Stimulated activated CD8-positive, alpha-beta memory T cell treated with anti-CD3 and anti-CD28 coated beads, Interleukin-2, amount 100 ng/mL, for 48 hours (primary cell): ENCODE results near the gene GATAD2B.

Source experiments
- DNase-seq, 2 donors: peaks; one replicate each; pipeline ENCODE4 v3.0.0-alpha.2; 2020; ENCODE audit warnings: low read depth in 2 of 2

Gene GATAD2B

GRCh38 chr1:153951801-153952200, 29.0 kb upstream of the GATAD2B start:
- no peak for DNase-seq

GRCh38 chr1:153951183-153951582, 28.4 kb upstream of the GATAD2B start:
- no peak for DNase-seq

- peak; percentile 61 to 72 for DNase-seq
Measured at GRCh38 chr1:153946622-153947241, 24.0 kb upstream of the GATAD2B start, which contains the start of gene DENND4B. Gene DENND4B, minus strand, starts transcription at chr1:153946718. Its CDS starts 2,344 bp downstream, at chr1:153944374.

GRCh38 chr1:153945795-153946621, 23.2 kb upstream of the GATAD2B start:
- peak; percentile 57 to 61 for DNase-seq

GRCh38 chr1:153945131-153945794, 22.5 kb upstream of the GATAD2B start:
- DNase-seq, result peak; percentile 55 to 71

GRCh38 chr1:153944827-153945117, 22.0 kb upstream of the GATAD2B start:
- no peak for DNase-seq

- DNase-seq, result no peak
Measured at GRCh38 chr1:153944005-153944826, 21.4 kb upstream of the GATAD2B start.

- no peak for DNase-seq
Measured at GRCh38 chr1:153942766-153943549, 20.2 kb upstream of the GATAD2B start.

- DNase-seq, result no peak
Measured at GRCh38 chr1:153941826-153942725, 19.3 kb upstream of the GATAD2B start.

GRCh38 chr1:153940756-153941155, 18.0 kb upstream of the GATAD2B start:
- DNase-seq, result no peak

- no peak for DNase-seq
Measured at GRCh38 chr1:153939476-153939875, 16.7 kb upstream of the GATAD2B start.

GRCh38 chr1:153938996-153939395, 16.2 kb upstream of the GATAD2B start:
- DNase-seq, result no peak

GRCh38 chr1:153937331-153937730, 14.6 kb upstream of the GATAD2B start:
- DNase-seq, result no peak

- DNase-seq, result no peak
Measured at GRCh38 chr1:153936011-153936802, 13.4 kb upstream of the GATAD2B start.

GRCh38 chr1:153934746-153935145, 12.0 kb upstream of the GATAD2B start:
- no peak for DNase-seq

- no peak for DNase-seq
Measured at GRCh38 chr1:153933955-153934354, 11.2 kb upstream of the GATAD2B start.

- DNase-seq, result no peak
Measured at GRCh38 chr1:153933430-153933829, 10.7 kb upstream of the GATAD2B start.

- DNase-seq, result no peak
Measured at GRCh38 chr1:153932156-153933131, 9.7 kb upstream of the GATAD2B start.
